ENCODE data around the gene CCDC92. TPM values are rescaled to one million over a fixed set of nuclear protein-coding genes. Genes with fewer than 3 reads are reported as not detected.
"Not testable (repeated sequence)": the region's sequence is repeated elsewhere in the genome, so short reads cannot be mapped to it uniquely, and the experiment has no call there.

The CCDC92 gene
- total and polyA plus RNA-seq, 2 donors from 2014 or later = 39.3 to 41.4 TPM

GRCh38 chr12:123912415-123913380 is 59.9 kb downstream of the CCDC92 start:
- Histone ChIP-seq H3K36me3 (ENCODE audit: control insufficient read depth in 2 of 3, insufficient read depth in 3 of 3, low read length in 3 of 3) (no peaks in the 10 kb centered on the region), H3K9ac (ENCODE audit: low read length in 3 of 3) (no peak overlapping the region), H3K27ac (ENCODE audit: low read depth in 2 of 2, low read length in 2 of 2) (no peak overlapping the region), H3K4me1 (ENCODE audit: control insufficient read depth in 2 of 3, insufficient read depth in 2 of 3, low read depth in 1 of 3, low read length in 3 of 3) (no peaks in the 10 kb centered on the region), H3K27me3 (ENCODE audit: control insufficient read depth, insufficient read depth, low read length) (no peaks in the 10 kb centered on the region), H3K4me3 (ENCODE audit: low read length in 3 of 3) (no peak overlapping the region), H3K9me3 (ENCODE audit: control insufficient read depth in 2 of 3, insufficient read depth in 1 of 3, low read length in 3 of 3) (no peaks in the 10 kb centered on the region)
- no peak for TF ChIP-seq CTCF (IDR thresholded peaks at IDR 0.05; ENCODE audit: borderline replicate concordance, extremely low read depth, insufficient read depth)
- FAIRE-seq = no peak
- intact Hi-C loops (cut with DNase I) = no loop called here
- no peak for DNase-seq

GRCh38 chr12:123911672-123912409 is 60.8 kb downstream of the CCDC92 start:
- FAIRE-seq = not testable (repeated sequence)

GRCh38 chr12:123910761-123911193 is 61.9 kb downstream of the CCDC92 start:
- H3K27me3 ChIP-seq (ENCODE audit: control insufficient read depth, insufficient read depth, low read length) = no peaks in the 10 kb centered on the region
- intact Hi-C loops (cut with DNase I) = no loop called here
- H3K9me3 ChIP-seq (ENCODE audit: control insufficient read depth in 2 of 3, insufficient read depth in 1 of 3, low read length in 3 of 3) = no peaks in the 10 kb centered on the region
- TF ChIP-seq CTCF (IDR thresholded peaks at IDR 0.05; ENCODE audit: borderline replicate concordance, extremely low read depth, insufficient read depth) = no peak
- no peak overlapping the region for H3K27ac ChIP-seq (ENCODE audit: low read depth in 2 of 2, low read length in 2 of 2)
- FAIRE-seq = no peak
- no peak for DNase-seq
- no peak overlapping the region for H3K4me3 ChIP-seq (ENCODE audit: low read length in 3 of 3)
- no peak overlapping the region for H3K9ac ChIP-seq (ENCODE audit: low read length in 3 of 3)
- no peaks in the 10 kb centered on the region for H3K4me1 ChIP-seq (ENCODE audit: control insufficient read depth in 2 of 3, insufficient read depth in 2 of 3, low read depth in 1 of 3, low read length in 3 of 3)
- no peaks in the 10 kb centered on the region for H3K36me3 ChIP-seq (ENCODE audit: control insufficient read depth in 2 of 3, insufficient read depth in 3 of 3, low read length in 3 of 3)

More at GRCh38 chr12:123911672-123912409, 60.8 kb downstream of the CCDC92 start:
- H3K4me3 ChIP-seq (ENCODE audit: low read length in 3 of 3); DNase-seq; H3K27me3 ChIP-seq (ENCODE audit: control insufficient read depth, insufficient read depth, low read length); H3K9me3 ChIP-seq (ENCODE audit: control insufficient read depth in 2 of 3, insufficient read depth in 1 of 3, low read length in 3 of 3); H3K36me3 ChIP-seq (ENCODE audit: control insufficient read depth in 2 of 3, insufficient read depth in 3 of 3, low read length in 3 of 3); intact Hi-C loops (cut with DNase I); H3K27ac ChIP-seq (ENCODE audit: low read depth in 2 of 2, low read length in 2 of 2); H3K9ac ChIP-seq (ENCODE audit: low read length in 3 of 3); H3K4me1 ChIP-seq (ENCODE audit: control insufficient read depth in 2 of 3, insufficient read depth in 2 of 3, low read depth in 1 of 3, low read length in 3 of 3): not testable (repeated sequence)

GRCh38 chr12:123910057-123910456 is 62.6 kb downstream of the CCDC92 start:
- H3K9me3 ChIP-seq (ENCODE audit: control insufficient read depth in 2 of 3, insufficient read depth in 1 of 3, low read length in 3 of 3) = no peaks in the 10 kb centered on the region
- no peak overlapping the region for H3K9ac ChIP-seq (ENCODE audit: low read length in 3 of 3)
- no peak overlapping the region for H3K27ac ChIP-seq (ENCODE audit: low read depth in 2 of 2, low read length in 2 of 2)
- intact Hi-C loops (cut with DNase I) = no loop called here
- no peak for TF ChIP-seq CTCF (IDR thresholded peaks at IDR 0.05; ENCODE audit: borderline replicate concordance, extremely low read depth, insufficient read depth)
- no peaks in the 10 kb centered on the region for H3K36me3 ChIP-seq (ENCODE audit: control insufficient read depth in 2 of 3, insufficient read depth in 3 of 3, low read length in 3 of 3)
- no peak for FAIRE-seq
- no peaks in the 10 kb centered on the region for H3K27me3 ChIP-seq (ENCODE audit: control insufficient read depth, insufficient read depth, low read length)
- H3K4me3 ChIP-seq (ENCODE audit: low read length in 3 of 3) = no peak overlapping the region
- DNase-seq = no peak
- H3K4me1 ChIP-seq (ENCODE audit: control insufficient read depth in 2 of 3, insufficient read depth in 2 of 3, low read depth in 1 of 3, low read length in 3 of 3) = no peaks in the 10 kb centered on the region

All from kidney (tissue), 14 donors.